ENCODE measurements around the gene LAMC2.

LAMC2 gene

DNA sequence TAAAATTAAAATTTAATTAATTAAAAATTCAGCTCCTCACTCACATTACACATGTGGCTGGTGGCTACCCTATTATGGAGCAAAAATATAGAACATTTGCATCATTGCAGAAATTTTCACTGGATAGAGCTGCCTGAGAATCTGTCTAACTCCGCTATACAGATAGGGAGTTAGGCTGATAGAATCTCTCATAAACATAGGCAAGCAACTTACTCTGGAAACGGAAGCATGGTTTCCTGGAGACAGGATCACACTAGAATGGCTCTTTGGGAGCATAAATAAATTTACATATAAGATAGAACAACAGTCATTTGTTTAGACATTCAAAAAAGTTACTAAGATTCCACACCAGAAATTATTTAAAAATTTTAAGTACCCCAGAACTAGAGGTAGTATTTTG lies 12.2 kb upstream of the LAMC2 start:
- no peak for DNase-seq (ENCODE audit: low read depth in 2 of 2)

DNA sequence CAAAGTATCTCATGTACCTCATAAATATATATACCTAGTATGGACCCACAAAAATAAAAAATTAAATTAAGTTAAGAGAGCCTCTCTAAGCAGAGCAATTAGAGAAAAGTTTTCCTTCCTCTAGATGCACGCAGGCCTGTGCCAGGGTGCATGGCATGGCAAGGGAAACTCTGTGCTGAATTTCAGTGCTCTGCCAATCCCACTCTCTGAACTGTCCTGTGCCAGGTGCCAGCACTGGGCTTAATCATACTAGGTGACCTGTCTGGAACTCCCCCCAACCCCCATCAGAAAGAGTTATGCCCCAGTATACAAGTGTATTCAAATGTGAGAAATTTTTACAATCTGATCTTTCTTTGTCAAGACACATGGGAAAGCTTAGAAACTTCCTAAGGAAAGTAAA lies 10.4 kb upstream of the LAMC2 start:
- DNase-seq (ENCODE audit: low read depth in 2 of 2): no peak

DNA sequence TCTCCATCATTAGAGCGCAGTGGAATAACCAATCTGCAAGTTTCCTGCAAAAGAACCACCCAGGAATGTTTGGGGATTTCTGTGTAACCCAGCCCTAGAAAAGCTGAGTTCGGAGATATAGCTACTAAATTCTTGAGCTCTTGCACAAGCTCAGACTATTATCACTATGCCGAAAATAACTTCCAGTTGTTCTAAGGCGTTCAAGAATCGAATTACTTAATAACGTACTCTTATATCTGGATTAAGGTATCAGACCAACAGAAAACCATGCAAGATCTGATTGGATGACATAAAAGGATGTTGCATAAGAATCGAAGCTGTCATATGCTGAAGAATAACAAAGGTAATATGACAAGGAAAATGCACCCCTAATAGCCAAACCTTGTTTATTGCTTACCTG lies 7.5 kb upstream of the LAMC2 start:
- DNase-seq (ENCODE audit: low read depth in 2 of 2): no peak

DNA sequence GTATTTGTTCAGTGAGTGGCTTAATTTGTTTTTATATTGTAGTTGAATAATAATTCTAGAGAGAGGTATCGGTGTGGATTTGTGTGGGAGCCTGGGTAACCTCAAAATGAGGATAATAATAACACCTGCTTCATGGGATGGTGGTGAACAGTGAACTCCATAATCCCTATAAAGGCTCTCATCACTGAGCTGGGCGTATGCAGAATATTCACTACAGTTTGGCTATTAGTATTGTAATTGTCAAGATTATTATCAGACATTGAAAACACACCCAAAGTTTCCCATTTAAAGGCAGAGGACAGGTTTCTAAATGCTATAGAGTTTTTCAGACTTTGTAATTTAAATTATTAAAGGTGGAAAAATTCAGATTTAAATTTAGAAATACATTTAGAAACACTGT lies 7.0 kb upstream of the LAMC2 start:
- no peak for DNase-seq (ENCODE audit: low read depth in 2 of 2)

DNA sequence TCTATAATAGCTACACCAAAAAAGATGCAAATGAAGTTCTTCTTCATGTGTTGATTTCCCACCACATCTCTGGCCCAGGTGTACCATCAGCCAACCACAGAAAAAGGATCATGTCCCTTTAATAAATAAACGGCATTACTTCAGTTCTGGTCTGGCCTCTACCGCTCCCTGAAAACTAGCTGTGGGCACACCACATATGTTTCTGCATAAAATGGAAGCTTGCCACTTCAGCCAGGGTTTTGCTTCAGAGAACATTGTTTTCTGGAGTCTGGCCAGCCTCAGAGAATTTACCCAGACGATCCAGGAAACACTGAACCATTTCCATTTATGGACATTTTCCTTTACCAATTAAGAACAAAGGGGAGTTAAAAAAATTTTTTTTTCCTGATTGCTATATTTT lies 5.8 kb upstream of the LAMC2 start:
- no peak for DNase-seq (ENCODE audit: low read depth in 2 of 2)

DNA sequence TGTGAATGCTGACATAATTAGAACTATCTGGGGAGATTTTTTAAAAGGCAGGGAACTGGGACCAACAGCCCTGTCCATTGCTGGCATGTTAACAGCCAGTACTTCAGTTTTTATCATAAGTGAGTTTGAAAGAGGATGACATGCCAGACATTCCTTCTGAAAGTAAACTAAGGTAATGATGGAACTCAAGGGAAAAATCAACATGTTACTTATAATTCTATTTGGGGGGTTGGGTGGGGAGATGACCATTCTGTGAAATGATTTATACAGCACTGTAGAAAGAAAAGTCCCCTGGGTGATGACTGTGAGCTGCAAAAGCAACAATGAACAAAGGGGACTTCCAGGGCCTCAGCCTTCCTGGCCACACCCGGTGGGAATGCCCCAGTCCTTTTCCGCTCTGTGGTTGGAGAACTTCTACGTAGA lies 5.4 kb upstream of the LAMC2 start:
- DNase-seq (ENCODE audit: low read depth in 2 of 2): no peak

DNA sequence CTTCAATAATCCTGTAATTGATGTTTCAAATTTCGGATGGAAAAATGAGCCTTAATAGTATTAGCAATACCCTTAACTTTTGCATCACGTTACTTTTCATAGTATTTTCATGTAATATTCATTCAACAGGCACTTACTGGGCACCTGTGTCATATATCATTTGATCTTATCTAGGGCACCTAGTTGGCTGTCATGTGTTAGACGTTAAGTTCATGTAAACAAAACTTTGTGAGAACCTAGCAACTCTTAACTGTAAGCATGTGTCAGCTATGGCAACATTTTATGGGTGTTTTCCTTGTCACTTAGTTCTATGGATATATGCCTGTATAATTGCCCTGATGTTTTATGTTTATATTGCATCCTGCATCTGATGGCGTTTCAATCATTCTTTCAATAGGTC lies 777 bp downstream of the LAMC2 start:
- no peak for DNase-seq (ENCODE audit: low read depth in 2 of 2)

DNA sequence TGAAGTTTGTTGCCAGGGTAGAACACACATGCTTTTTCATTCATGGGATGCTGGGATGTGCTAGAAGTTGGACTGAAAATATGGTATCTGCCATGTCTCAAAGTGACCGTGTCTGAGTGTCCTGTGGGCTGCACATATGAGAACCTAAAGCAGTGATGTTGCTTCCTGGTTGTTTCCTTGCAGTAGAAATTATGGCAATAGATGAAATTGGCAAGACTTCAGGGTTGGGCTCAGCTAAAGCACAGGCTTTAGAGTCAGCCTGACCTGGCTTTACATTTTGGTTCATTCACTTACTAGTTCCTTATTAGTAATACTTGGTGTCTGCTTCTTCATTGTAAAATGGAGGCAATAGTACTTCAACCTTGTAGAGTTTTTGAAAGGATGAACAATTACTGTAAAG lies 2.2 kb downstream of the LAMC2 start:
- no peak for DNase-seq (ENCODE audit: low read depth in 2 of 2)

DNA sequence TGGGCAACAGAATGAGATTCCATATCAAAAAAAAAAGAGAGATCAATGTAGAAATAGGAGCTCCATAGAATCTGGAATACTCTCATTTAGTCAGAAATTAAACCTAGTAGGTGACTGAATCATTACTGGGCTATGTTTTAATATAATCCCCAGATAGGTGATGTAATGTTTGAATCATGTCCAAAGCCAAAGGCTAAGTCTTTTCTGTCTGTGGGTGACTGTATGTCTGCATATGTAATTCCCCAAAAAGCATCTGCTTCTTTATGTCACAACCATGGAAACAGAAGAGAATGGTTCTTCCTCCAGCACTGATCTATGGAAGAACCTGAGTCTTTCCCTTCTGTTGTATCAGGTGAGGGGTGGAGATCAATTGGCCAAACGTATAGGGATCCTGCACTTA lies 5.8 kb downstream of the LAMC2 start:
- DNase-seq (ENCODE audit: low read depth in 2 of 2): no peak

DNA sequence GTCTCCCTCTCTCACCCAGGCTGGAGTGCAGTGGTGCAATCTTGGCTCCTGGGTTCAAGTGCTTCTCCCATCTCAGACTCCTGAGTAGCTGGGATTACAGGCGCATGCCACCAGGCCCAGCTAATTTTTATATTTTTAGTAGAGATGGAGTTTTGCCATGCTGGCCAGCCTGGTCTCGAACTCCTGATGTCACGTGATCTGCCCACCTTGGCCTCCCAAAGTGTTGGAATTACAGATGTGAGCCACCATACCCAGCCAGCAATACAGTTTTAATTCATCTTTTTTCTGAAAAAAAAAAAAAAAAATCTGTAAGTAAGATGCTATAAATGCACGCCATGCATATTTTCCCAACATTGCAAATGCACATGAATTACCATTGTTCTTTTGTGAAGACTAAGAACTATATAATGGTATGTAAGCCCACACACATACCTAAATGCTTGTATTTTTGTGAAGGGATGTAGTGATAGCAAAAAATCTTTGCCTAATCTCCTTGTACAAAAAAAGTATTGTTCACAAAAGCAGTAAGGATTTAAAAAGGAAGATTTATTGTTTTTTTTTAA lies 8.0 kb downstream of the LAMC2 start:
- no peak for DNase-seq (ENCODE audit: low read depth in 2 of 2)

DNA sequence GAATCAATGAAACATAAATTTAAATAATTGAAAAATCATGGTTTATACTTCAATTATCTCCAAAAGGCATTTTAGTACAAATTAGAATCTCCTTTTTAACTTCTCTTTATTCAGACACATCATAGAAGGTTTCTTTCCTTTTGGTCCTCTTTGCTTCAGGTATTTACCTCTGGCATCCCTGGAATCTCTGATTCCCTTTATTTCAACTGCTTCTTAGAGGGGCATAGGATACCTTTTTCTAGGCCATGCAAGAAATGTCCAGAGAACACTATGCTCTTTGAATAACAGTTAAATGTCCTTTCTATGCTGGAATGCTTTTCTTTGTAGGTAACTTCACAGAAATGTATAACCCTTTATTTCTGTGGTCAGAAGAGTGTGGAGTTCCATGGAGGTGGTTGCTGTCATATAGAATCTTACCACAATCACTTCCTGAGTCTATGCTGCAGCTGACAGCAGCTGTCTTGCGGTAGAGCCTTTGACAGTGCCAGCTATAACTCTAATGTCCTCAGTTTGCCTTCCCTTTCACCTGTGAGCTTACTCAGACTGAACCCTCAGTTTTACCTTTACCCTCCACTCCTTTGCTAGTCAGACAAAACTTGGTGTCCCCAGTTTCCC lies 8.6 kb downstream of the LAMC2 start:
- DNase-seq (ENCODE audit: low read depth in 2 of 2): no peak

DNA sequence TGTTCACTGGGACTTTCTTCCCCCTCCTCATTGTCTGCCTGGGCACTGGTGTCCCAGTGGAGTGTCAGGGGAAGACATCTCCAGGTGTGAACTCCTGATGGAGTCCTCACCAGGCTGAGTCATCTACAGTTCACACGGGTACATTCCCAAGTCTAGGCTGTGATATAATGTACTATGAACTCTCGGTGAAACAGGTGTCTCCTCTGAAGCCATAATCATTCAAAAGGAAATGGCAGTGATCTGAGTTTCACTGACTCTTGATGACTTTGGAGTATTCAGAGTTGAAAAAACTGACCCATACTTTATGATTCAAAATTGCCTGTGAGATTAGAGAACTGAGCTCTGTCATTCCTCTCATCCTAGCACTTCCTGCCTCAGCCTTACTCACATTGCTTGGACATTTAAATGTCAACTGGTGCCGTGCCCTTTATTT lies 9.1 kb downstream of the LAMC2 start:
- DNase-seq (ENCODE audit: low read depth in 2 of 2): no peak

DNA sequence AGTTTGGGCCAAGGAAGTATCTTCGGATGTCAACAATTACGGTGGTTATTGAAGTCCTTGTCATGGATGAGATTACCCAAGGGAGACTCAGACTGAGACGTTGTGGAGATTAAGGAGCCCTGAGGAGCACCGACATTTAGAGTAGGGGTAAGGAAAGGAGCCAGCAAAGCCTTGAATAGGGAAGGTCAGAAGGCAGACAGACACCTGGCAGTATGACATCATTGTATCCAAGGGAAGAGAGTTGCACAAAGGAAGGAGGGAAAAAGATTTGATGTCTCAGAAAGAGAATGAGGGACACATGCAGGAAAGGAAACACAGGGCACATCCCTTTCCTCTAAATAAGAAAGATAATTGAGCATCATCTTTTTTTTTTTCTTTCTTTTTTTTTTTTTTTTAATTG lies 11.7 kb downstream of the LAMC2 start:
- DNase-seq (ENCODE audit: low read depth in 2 of 2): no peak

DNA sequence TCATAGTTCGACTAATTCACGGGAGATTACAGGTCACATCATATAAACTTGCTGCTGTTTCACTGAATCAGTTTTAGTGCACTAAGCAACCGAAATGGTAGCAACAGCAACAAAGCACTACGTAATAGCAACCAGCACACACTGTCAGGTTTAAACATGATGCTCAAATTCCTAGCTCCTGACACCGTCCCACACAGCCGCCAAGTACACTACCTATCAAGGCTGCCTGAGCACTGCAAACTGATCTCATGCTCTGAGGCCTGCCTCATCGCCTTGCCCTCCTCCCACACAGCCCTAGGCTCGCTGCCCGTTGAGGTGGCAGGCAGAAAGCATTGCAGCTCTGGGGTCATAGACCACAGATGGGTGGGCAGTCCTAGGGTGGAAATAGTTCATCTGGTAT lies 12.4 kb downstream of the LAMC2 start:
- DNase-seq (ENCODE audit: low read depth in 2 of 2): no peak

DNA sequence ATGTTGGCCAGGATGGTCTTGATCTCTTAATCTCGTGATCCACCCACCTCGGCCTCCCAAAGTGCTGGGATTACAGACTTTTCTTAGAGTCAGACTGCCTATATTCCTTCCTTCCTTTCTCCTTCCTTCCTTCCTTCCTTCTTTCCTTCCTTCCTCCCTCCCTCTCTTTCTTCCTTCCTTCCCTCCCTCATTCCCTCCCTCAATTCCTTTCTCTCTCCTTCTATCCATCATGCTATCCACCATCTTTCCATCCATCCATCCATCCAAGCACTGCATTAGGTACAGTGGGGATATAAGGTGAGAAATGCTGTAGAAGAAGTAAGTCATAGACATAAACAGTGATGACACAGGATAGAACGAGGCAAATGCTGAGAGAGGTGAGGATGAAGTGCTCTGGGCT lies 13.2 kb downstream of the LAMC2 start:
- DNase-seq (ENCODE audit: low read depth in 2 of 2): no peak

DNA sequence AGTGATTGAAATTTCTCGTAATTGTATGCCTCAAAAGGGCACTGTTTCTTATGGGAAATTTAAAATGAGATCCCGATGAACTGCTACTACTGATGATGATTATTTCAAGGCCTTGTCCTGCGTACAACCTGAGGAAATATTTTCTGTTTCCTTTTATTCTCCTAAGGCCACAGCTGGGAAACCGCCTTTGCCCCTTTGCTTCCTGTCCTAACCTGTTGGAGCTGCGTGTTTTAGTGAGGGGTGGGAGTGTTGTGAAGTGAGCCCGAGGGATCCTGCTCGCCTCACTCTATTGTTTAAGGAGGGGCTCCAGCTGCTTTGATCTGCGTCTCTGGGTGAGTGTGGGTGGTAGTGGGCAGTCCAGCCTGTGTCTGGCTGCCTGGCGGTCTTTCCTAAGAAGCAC lies 14.4 kb downstream of the LAMC2 start:
- no peak for DNase-seq (ENCODE audit: low read depth in 2 of 2)

DNA sequence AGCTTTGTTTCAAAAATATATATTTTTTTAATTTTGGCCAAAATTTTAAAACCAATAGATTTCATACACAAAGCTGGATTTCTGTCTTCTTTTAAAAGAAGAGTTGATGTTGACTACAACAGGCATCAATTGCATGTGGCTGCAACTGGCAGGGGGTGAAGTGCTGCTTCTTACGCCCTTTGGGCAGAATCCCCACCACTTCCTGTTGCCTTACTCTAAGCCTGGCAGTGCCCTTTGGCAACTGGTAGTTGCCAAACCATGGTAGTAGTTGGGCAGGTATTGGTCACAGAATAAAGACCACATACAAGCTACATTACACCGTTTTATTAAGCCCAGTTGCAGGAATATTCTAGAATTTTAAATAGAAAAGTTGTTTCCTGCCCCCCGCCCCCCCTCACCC lies 17.0 kb downstream of the LAMC2 start:
- no peak for DNase-seq (ENCODE audit: low read depth in 2 of 2)

DNA sequence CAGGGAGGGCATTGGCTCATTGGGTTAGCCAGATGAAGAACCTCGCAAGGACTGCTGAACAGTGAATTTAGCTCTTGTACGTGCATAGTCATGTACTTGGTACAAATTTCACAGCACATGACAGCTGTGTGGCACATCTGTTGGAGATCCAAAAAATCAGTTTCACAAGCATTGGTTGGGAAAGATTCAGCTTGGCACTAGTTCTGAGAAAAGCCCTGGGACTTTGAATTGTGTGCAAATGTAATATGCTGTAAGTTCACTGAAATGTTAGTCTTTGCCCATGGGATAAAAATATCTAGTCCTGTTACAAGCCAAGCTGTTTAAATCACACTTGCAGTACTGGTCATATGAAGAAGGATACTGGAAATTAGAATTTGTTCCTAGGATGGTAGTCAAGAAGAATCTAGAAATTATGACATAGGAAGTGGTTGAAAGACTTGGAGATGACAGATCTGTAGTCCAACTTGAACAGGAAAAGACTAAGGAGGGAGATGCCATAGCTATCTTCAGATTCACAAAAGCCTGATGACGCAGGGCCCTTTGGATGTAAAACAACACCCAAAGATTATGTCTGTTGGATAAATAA lies 19.2 kb downstream of the LAMC2 start:
- no peak for DNase-seq (ENCODE audit: low read depth in 2 of 2)

DNA sequence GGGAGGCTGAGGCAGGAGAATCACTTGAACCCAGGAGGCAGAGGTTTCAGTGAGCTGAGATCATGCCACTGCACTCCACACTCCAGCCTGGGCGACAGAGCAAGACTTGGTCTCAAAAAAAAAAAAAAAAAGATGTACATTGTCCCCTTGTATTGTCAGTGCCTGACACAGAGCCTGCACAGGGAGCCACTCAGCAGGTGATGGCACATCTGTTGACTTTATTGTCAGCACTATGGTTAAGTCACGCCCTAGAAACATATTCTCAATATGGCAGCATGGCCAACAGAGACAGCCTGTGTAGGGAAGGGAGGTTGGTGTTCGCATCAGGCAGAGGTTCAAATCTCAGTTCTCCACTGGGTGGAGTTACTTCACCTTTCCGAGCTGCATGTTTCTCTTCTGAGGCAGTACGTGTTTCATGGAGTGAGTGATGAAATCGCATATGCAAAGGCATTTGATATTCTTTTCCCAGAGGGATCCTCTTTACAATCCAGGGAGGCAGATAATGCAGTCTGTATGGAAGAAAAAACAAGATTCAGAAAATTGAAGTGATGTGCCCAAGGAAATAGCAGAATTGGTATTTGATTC lies 20.6 kb downstream of the LAMC2 start:
- DNase-seq (ENCODE audit: low read depth in 2 of 2): no peak

DNA sequence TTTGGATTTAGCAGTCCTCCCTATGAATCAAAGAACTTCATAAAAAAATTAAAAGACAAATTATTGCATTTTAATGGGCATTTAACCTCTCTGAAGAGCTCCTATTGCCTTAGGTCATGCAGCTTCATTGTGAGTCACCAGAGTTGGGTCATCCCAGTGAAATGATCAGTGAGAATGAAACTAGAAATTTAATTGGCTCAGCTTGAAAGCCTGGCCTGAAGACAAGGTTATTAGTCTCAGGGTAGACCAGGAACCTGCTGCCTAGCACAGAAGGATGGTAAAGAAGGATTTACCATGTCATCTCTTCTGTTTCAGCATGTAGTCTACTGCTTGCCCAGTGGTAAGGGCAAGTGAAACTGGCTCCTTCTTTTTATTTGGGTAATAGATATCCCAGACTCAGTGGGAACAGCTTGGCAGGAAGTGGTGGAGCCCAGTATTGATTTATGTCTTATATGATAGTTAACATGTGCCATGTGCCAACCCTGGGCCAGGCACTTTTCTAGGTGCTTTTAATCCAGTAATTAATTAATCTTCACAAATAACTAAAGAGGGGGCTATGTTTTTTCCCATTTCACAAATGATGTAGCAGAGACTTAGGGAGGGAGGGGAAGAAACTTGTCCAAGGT lies 23.6 kb downstream of the LAMC2 start:
- DNase-seq (ENCODE audit: low read depth in 2 of 2): no peak

DNA sequence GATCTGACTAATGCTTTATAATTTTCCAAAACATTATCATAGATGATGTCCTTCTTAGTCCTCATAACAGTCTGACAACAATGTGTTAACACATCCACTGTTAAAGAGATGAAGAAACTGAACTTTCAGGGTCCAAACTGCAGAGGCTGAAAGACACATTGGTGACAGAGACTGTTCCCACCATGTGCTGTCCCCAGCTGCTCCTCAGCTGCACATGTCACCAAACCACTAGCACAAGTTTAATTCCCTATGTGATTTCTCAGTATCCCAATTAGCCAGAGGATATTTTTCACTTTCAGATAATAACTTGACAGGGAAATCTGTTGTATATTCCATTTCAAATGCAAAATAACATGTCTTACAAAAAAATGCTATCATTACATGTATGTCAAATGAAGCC lies 24.6 kb downstream of the LAMC2 start:
- no peak for DNase-seq (ENCODE audit: low read depth in 2 of 2)

DNA sequence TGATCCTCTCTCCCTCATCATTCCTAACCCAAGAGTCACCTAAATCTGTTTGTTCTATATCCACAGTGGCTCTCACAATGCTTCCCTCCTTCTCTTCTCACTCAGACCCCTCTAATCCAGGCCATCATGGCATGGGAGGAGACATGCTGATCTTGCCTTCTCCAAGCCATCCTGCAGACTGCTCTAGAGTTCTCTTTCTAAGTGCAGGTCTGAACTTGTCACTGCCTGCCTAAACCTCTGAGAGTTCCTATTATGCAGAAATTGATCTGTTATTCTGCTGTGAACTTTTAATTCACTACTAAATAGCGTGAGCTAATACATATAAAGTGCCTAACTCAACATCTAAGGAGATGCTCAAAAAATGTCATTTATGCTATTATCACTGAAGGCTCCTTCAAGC lies 26.8 kb downstream of the LAMC2 start:
- no peak for DNase-seq (ENCODE audit: low read depth in 2 of 2)

Data from stimulated activated CD4-positive, alpha-beta T cell treated with anti-CD3 and anti-CD28 coated beads, Interleukin-12 subunit alpha, Interleukin-12 subunit beta, amount 100 ng/mL, for 24 hours (primary cell).